Peyer's patch (tissue), 4 donors: ENCODE results near the gene GPT2. TPM values are rescaled to one million over a fixed set of nuclear protein-coding genes. Genes with fewer than 3 reads are reported as not detected.
A peak's percentile ranks its signal among the peaks of the same experiment; 100 is the strongest.

Experiments
- DNase-seq, 3 donors: peaks; one replicate each; pipeline ENCODE4 v3.0.0-alpha.2; 2017 to 2019
- H3K27ac ChIP-seq, 4 donors: fragments of 200-600 bp; sonication (generic); one replicate each; pipeline ENCODE4 v1.5.1; 2016 to 2019
- H3K27me3 ChIP-seq, 2 donors: fragments of 200-600 bp; sonication (generic); one replicate each; pipeline ENCODE4 v1.5.1; 2019
- H3K36me3 ChIP-seq, 3 donors: fragments of 200-600 bp; sonication (generic); one replicate each; pipeline ENCODE4 v1.5.1; 2016 to 2019
- H3K4me1 ChIP-seq, 4 donors: fragments of 200-600 bp; sonication (generic); one replicate each; pipeline ENCODE4 v1.5.1; 2016 to 2019
- H3K4me3 ChIP-seq, 4 donors: fragments of 200-600 bp; sonication (generic); 1 replicate in 3 of 4; 2 replicates in 1 of 4; pipeline ENCODE4 v1.5.1; 2016 to 2019; ENCODE audit warnings: mild to moderate bottlenecking in 1 of 4
- H3K9me3 ChIP-seq, 4 donors: fragments of 200-600 bp; sonication (generic); one replicate each; pipeline ENCODE4 v1.5.1; 2016 to 2019; ENCODE audit warnings: mild to moderate bottlenecking in 1 of 4
- CTCF ChIP-seq, 6 experiments: fragments of 450-650 bp in 4 of 6; fragments of 200-600 bp in 2 of 6; sonication (generic) in 1 of 6; IDR thresholded peaks; one replicate each; pipeline ENCODE4 v1.5.1; 2017 to 2019; ENCODE audit warnings: antibody characterized with exemption in 6 of 6, mild to moderate bottlenecking in 3 of 6, moderate library complexity in 1 of 6
- POLR2A ChIP-seq, 2 donors: fragments of 450-650 bp; IDR thresholded peaks; one replicate each; pipeline ENCODE4 v1.5.1; 2017; ENCODE audit warnings: antibody characterized with exemption in 2 of 2, mild to moderate bottlenecking in 2 of 2, moderate library complexity in 2 of 2
- total RNA-seq, 4 donors: library from RNA; depleted of rRNA; stranded (reverse); fragments of >200 nt; gene quantifications; one replicate each; pipeline ENCODE4 v1.1.0, GENCODE V29; 2016

The GPT2 gene
- 10 to 100 TPM in 3 of 4 donors, 1 to 10 TPM in 1; 9.6 to 23.1 (median 18.2) TPM for total RNA-seq

GRCh38 chr16:46883690-46884512 is at the start of gene GPT2:
Gene GPT2 (plus strand): TSS chr16:46884362. CDS start chr16:46884716, 354 bp downstream.
- Histone ChIP-seq H3K27me3 (no peaks in the 10 kb centered on the region), H3K36me3 (no peaks in the 10 kb centered on the region), H3K4me3 (peak within 1 kb of the TSS; percentile 67 to 92 (median 78)), H3K9me3 (no peaks in the 10 kb centered on the region), H3K27ac (peak within 1 kb of the TSS; percentile 28 to 70 (median 53)), H3K4me1 (peaks cover 0 to 15% (median 0%) of the 10 kb centered on the region in 4 donors)
- TF ChIP-seq CTCF (IDR thresholded peaks at IDR 0.05) (peak in 3 of 6 experiments; percentile 27 to 42 (median 31)), POLR2A (IDR thresholded peaks at IDR 0.05) (peak; percentile 9 to 50)
- DNase-seq = peak; percentile 92 to 98 (median 95)

- no peak for DNase-seq
- Histone ChIP-seq H3K9me3 (no peaks in the 10 kb centered on the region), H3K4me1 (peaks cover 0 to 10% (median 0%) of the 10 kb centered on the region in 4 donors), H3K4me3 (no peak overlapping the region), H3K27me3 (no peaks in the 10 kb centered on the region), H3K27ac (no peak overlapping the region), H3K36me3 (no peaks in the 10 kb centered on the region)
- no peak for TF ChIP-seq CTCF (IDR thresholded peaks at IDR 0.05)
- TF ChIP-seq POLR2A (IDR thresholded peaks at IDR 0.05) = no peak
These were observed 47.3 kb upstream of the GPT2 start for GRCh38 chr16:46836534-46837530.

GRCh38 chr16:46839986-46840443 is 44.1 kb upstream of the GPT2 start:
- Histone ChIP-seq H3K4me3 (no peak overlapping the region), H3K9me3 (no peaks in the 10 kb centered on the region), H3K4me1 (no peaks in the 10 kb centered on the region), H3K36me3 (no peaks in the 10 kb centered on the region), H3K27me3 (no peaks in the 10 kb centered on the region), H3K27ac (no peak overlapping the region)
- TF ChIP-seq CTCF (IDR thresholded peaks at IDR 0.05) (no peak), POLR2A (IDR thresholded peaks at IDR 0.05) (no peak)
- no peak for DNase-seq

GRCh38 chr16:46842192-46842895 is 41.8 kb upstream of the GPT2 start:
- TF ChIP-seq POLR2A (IDR thresholded peaks at IDR 0.05) (no peak), CTCF (IDR thresholded peaks at IDR 0.05) (no peak)

More at GRCh38 chr16:46842192-46842895, 41.8 kb upstream of the GPT2 start:
- Histone ChIP-seq H3K27me3 (no peaks in the 10 kb centered on the region), H3K4me3 (no peak overlapping the region), H3K36me3 (no peaks in the 10 kb centered on the region), H3K27ac (no peak overlapping the region), H3K4me1 (no peaks in the 10 kb centered on the region), H3K9me3 (no peaks in the 10 kb centered on the region)
- no peak for DNase-seq
